Colonic mucosa (tissue), 4 donors: ENCODE results near the gene EPO. TPM values are rescaled to one million over a fixed set of nuclear protein-coding genes. Genes with fewer than 3 reads are reported as not detected.
"Not testable (repeated sequence)": the region's sequence is repeated elsewhere in the genome, so short reads cannot be mapped to it uniquely, and the experiment has no call there.

Experiments used
- DNase-seq: peaks from one replicate; pipeline ENCODE4 v3.0.0-alpha.2; 2020
- H3K27ac ChIP-seq: fragments of 200-600 bp; one replicate; pipeline ENCODE4 v1.8.0; 2021
- H3K27me3 ChIP-seq: fragments of 200-600 bp; one replicate; pipeline ENCODE4 v1.8.0; 2021
- H3K36me3 ChIP-seq: fragments of 200-600 bp; one replicate; pipeline ENCODE4 v1.8.0; 2021
- H3K4me1 ChIP-seq: fragments of 200-600 bp; one replicate; pipeline ENCODE4 v1.8.0; 2021; ENCODE audit warnings: mild to moderate bottlenecking
- H3K4me3 ChIP-seq: fragments of 200-600 bp; one replicate; pipeline ENCODE4 v1.8.0; 2021
- H3K9ac ChIP-seq, 2 donors: one replicate each; pipeline ENCODE4 v1.7.0; 2013; ENCODE audit warnings: control low read depth in 2 of 2, low read depth in 2 of 2, low read length in 2 of 2
- H3K9me3 ChIP-seq: fragments of 200-600 bp; one replicate; pipeline ENCODE4 v1.8.0; 2021
- CTCF ChIP-seq: fragments of 200-600 bp; IDR thresholded peaks from one replicate; pipeline ENCODE4 v1.8.0; 2022; ENCODE audit warnings: antibody characterized with exemption, mild to moderate bottlenecking
- intact Hi-C: fragments of 100-400 bp; cut with DNase I; formaldehyde crosslinking; loops from one replicate; pipeline ENCODE4 v1.14.1; 2022
- total RNA-seq, 2 donors: library from RNA; stranded (reverse); fragmentation: NEBNext Ultra II Directional in 1 of 2; extraction: Animal tissue kit (Norgen Biotek cat#: 25700) in 1 of 2; gene quantifications; one replicate each; pipeline ENCODE4 v1.2.1, GENCODE V29; 2021
- donor health status: healthy.
- donor health status: DM: no; HTN: no; CAD: no.
- donor health status: DM: no; HTN: no; CAD: no.

EPO gene
- total RNA-seq, 2 donors from 2014 or later, result not detected

DNA sequence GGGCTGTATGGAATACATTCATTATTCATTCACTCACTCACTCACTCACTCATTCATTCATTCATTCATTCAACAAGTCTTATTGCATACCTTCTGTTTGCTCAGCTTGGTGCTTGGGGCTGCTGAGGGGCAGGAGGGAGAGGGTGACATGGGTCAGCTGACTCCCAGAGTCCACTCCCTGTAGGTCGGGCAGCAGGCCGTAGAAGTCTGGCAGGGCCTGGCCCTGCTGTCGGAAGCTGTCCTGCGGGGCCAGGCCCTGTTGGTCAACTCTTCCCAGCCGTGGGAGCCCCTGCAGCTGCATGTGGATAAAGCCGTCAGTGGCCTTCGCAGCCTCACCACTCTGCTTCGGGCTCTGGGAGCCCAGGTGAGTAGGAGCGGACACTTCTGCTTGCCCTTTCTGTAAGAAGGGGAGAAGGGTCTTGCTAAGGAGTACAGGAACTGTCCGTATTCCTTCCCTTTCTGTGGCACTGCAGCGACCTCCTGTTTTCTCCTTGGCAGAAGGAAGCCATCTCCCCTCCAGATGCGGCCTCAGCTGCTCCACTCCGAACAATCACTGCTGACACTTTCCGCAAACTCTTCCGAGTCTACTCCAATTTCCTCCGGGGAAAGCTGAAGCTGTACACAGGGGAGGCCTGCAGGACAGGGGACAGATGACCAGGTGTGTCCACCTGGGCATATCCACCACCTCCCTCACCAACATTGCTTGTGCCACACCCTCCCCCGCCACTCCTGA is 2.4 kb downstream of the EPO start:
- no peak overlapping the region for H3K4me3 ChIP-seq
- H3K27me3 ChIP-seq, result peaks cover 23% of the 10 kb centered on the region
- no peak overlapping the region for H3K27ac ChIP-seq
- no peak for DNase-seq
- TF ChIP-seq CTCF, result no peak
- no peaks in the 10 kb centered on the region for H3K9me3 ChIP-seq
- intact Hi-C loops, result no loop called here
- H3K36me3 ChIP-seq, result no peaks in the 10 kb centered on the region
- H3K4me1 ChIP-seq, result peaks cover 5% of the 10 kb centered on the region
- H3K9ac ChIP-seq, result no peak overlapping the region

GRCh38 chr7:100723732-100724275 is 3.5 kb downstream of the EPO start:
- DNase-seq, result no peak
- Histone ChIP-seq H3K36me3 (no peaks in the 10 kb centered on the region), H3K4me3 (no peak overlapping the region), H3K27ac (no peak overlapping the region), H3K4me1 (peaks cover 5% of the 10 kb centered on the region), H3K9me3 (no peaks in the 10 kb centered on the region), H3K9ac (no peak overlapping the region), H3K27me3 (peaks cover 23% of the 10 kb centered on the region)
- intact Hi-C loops, result no loop called here
- no peak for TF ChIP-seq CTCF

DNA sequence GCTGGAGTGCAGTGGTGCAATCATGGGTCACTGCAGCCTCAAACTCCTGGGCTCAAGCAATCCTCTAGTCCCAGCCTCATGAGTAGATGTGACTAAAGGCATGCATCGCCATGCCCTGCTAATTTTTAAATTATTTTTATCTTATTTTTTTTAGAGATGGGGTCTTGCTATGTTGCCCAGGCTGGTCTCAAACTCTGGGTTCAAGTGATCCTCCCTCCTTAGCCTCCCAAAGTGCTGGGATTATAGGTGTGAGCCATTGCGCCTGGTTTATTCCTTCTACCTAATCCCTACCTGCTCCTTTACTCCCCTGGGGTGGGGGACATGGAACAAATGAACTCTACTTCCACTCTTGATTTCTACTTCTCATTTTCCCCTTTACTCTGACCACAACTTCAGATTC is 4.1 kb downstream of the EPO start:
- H3K27ac ChIP-seq, DNase-seq, intact Hi-C loops, H3K9ac ChIP-seq, H3K4me3 ChIP-seq, H3K36me3 ChIP-seq, H3K4me1 ChIP-seq, H3K9me3 ChIP-seq: not testable (repeated sequence)
- H3K27me3 ChIP-seq, result peaks cover 23% of the 10 kb centered on the region

DNA sequence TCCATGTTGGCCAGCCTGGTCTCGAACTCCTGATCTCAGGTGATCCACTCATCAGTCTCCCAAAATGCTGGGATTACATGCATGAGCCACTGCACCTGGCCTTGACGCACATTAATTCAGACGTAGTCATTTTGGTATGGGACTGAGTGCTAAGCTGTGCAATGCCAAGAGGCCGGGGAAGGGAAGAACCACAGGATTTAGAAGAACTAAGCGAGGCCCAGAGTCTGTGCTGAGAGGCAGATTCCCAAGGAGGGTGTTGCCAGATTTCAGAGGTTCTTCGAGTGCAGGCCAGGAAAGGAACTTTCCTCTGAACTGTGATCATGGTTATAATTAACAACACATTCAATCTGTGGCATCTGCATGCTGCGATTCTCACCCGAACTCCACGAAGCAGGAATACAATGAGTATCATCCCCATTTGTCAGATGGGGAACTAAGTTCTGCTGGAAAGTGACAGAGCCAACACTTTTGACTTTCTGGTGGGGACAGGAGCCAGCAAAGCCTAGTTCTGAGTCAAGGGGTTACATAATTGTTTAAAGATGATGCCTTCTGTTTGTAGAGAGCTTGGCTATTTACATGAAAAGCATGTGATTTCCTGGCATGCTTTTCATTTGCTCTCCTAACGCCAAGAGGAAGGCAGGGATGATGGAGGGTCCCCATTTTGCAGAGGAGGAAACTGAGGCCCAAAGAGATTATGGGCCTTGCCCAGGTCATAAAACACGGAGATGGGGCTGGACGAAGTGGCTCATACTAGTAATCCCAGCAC is 6.9 kb downstream of the EPO start:
- Histone ChIP-seq H3K9me3 (no peaks in the 10 kb centered on the region), H3K4me3 (no peak overlapping the region), H3K4me1 (peaks cover 5% of the 10 kb centered on the region), H3K27ac (no peak overlapping the region), H3K36me3 (no peaks in the 10 kb centered on the region), H3K9ac (no peak overlapping the region), H3K27me3 (peaks cover 4% of the 10 kb centered on the region)
- intact Hi-C loops, result no loop called here
- DNase-seq, result no peak
- TF ChIP-seq CTCF, result no peak

DNA sequence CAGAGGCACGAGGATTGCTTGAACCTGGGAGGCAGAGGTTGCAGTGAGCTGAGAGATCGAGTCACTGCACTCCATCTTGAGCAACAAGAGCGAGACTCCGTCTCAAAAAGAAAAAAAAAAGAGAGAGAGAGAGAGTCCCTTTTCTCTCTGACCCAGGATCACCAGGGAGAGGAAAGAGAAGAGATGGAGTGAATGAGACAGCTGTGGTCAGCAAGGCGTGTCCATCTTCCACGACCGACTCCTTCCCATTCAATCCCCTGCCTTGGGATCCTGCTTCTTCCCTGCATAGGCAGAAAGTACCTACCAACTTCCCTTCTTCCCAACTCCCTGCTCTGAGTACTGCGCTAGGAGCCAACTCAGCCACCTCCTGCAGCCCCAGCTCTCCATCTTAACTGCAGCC is 7.9 kb downstream of the EPO start:
- no peak for DNase-seq
- intact Hi-C loops, result no loop called here
- Histone ChIP-seq H3K9me3 (no peaks in the 10 kb centered on the region), H3K4me3 (no peak overlapping the region), H3K9ac (no peak overlapping the region), H3K36me3 (no peaks in the 10 kb centered on the region), H3K4me1 (peaks cover 5% of the 10 kb centered on the region), H3K27me3 (peaks cover under 1% of the 10 kb centered on the region), H3K27ac (no peak overlapping the region)
- no peak for TF ChIP-seq CTCF
